A549 (cell line): Measurements from ENCODE around the gene AFF3.

ENCODE experiments used
- CTCF ChIP-seq: fragments of >200 bp; sonication (Bioruptor Twin); formaldehyde crosslinking; IDR thresholded peaks from 3 replicates; pipeline ENCODE4 v1.5.1; 2016
- ESRRA ChIP-seq: fragments of 150-350 bp; IDR thresholded peaks from 2 replicates; pipeline ENCODE4 v1.6.1; 2014; ENCODE audit warnings: mild to moderate bottlenecking, low read length, borderline replicate concordance
- KDM1A ChIP-seq: fragments of 200-600 bp; sonication (generic); IDR thresholded peaks from 2 replicates; pipeline ENCODE4 v1.6.1; 2016; ENCODE audit warnings: low read depth, mild to moderate bottlenecking
- KDM5A ChIP-seq: fragments of 200-600 bp; sonication (generic); IDR thresholded peaks from 2 replicates; pipeline ENCODE4 v1.6.1; 2016; ENCODE audit warnings: antibody characterized with exemption, mild to moderate bottlenecking
- MYC ChIP-seq: IDR thresholded peaks from 2 replicates; pipeline ENCODE4 v1.6.1; 2012; ENCODE audit warnings: mild to moderate bottlenecking, inconsistent platforms, low read length, improper control_type of control experiment, borderline replicate concordance
- PHF8 ChIP-seq: fragments of 200-600 bp; sonication (generic); IDR thresholded peaks from 2 replicates; pipeline ENCODE4 v1.6.1; 2016; ENCODE audit warnings: low read depth, mild to moderate bottlenecking, antibody characterized with exemption, moderate library complexity, borderline replicate concordance
- POLR2A ChIP-seq: IDR thresholded peaks from 2 replicates; pipeline ENCODE4 v1.6.1; 2012; ENCODE audit warnings: mild to moderate bottlenecking, low read length
- RAD21 ChIP-seq, 2 experiments: fragments of >200 bp in 1 of 2; sonication (Bioruptor Twin) in 1 of 2; formaldehyde crosslinking in 1 of 2; IDR thresholded peaks in 1 of 2; conservative IDR thresholded peaks in 1 of 2; 2 replicates in 1 of 2; 3 replicates in 1 of 2; pipeline ENCODE4 v1.6.1; 2012 to 2018; ENCODE audit warnings: inconsistent platforms in 1 of 2
- RCOR1 ChIP-seq: fragments of 150-350 bp; IDR thresholded peaks from 2 replicates; pipeline ENCODE4 v1.6.1; 2014; ENCODE audit warnings: antibody characterized with exemption, low read length, low read depth
- RFX5 ChIP-seq: fragments of 450-650 bp; IDR thresholded peaks from 2 replicates; pipeline ENCODE4 v1.7.1; 2014; ENCODE audit warnings: antibody characterized with exemption, mild to moderate bottlenecking, moderate library complexity
- USF2 ChIP-seq: fragments of 450-650 bp; IDR thresholded peaks from 2 replicates; pipeline ENCODE4 v1.6.1; 2014; ENCODE audit warnings: antibody characterized with exemption
- TF ChIP-seq, protein P1 (sequence below): fragments of >200 bp; sonication (Bioruptor Twin); formaldehyde crosslinking; IDR thresholded peaks from 3 replicates; pipeline ENCODE4 v1.6.1; 2016
- TF ChIP-seq, protein P2 (sequence below): IDR thresholded peaks from 2 replicates; pipeline ENCODE4 v1.6.1; 2012
- TF ChIP-seq, protein P3 (sequence below): fragments of 250-450 bp; sonication (Bioruptor Pico); IDR thresholded peaks from 2 replicates; pipeline ENCODE4 v1.5.0; 2021; ENCODE audit warnings: mild to moderate bottlenecking, moderate library complexity, borderline replicate concordance

DNA sequence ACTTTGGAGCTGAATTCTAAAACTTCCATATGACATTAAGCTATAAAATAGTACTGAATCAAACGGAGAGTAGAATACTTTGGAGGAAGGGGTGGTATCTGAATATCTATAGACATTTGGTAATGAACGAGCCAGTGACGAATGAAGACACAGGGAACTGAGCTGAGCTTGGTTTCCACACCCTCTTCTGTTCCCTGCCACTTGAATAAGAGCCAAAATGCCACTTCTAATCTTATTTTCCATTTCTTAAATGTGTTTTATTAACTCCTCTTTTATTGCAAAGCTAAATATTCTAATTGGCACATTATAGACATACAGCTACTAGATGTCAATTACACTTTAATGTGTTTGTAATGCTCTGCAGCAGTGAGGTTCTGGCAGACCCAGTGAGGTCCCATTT lies 76.1 kb downstream of the AFF3 start:
- TF ChIP-seq KDM1A (no peak), CTCF (no peak), USF2 (no peak), RCOR1 (no peak), RAD21 (conservative IDR thresholded peaks at IDR 0.05 in 1 of 2, IDR thresholded peaks at IDR 0.05 in 1 of 2) (no peak), POLR2A (no peak), RFX5 (no peak), ESRRA (no peak), KDM5A (no peak), PHF8 (no peak), MYC (no peak)
- TF ChIP-seq, protein P1, sequence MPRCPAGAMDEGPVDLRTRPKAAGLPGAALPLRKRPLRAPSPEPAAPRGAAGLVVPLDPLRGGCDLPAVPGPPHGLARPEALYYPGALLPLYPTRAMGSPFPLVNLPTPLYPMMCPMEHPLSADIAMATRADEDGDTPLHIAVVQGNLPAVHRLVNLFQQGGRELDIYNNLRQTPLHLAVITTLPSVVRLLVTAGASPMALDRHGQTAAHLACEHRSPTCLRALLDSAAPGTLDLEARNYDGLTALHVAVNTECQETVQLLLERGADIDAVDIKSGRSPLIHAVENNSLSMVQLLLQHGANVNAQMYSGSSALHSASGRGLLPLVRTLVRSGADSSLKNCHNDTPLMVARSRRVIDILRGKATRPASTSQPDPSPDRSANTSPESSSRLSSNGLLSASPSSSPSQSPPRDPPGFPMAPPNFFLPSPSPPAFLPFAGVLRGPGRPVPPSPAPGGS: no peak
- TF ChIP-seq, protein P2, sequence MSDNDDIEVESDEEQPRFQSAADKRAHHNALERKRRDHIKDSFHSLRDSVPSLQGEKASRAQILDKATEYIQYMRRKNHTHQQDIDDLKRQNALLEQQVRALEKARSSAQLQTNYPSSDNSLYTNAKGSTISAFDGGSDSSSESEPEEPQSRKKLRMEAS: no peak
- TF ChIP-seq, protein P3, sequence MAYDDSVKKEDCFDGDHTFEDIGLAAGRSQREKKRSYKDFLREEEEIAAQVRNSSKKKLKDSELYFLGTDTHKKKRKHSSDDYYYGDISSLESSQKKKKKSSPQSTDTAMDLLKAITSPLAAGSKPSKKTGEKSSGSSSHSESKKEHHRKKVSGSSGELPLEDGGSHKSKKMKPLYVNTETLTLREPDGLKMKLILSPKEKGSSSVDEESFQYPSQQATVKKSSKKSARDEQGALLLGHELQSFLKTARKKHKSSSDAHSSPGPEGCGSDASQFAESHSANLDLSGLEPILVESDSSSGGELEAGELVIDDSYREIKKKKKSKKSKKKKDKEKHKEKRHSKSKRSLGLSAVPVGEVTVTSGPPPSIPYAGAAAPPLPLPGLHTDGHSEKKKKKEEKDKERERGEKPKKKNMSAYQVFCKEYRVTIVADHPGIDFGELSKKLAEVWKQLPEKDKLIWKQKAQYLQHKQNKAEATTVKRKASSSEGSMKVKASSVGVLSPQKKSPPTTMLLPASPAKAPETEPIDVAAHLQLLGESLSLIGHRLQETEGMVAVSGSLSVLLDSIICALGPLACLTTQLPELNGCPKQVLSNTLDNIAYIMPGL (CRISPR knock-in tag): no peak
